Naive thymus-derived CD4-positive, alpha-beta T cell (primary cell): ENCODE data around the gene WFDC1. TPM values are rescaled to one million over a fixed set of nuclear protein-coding genes. Genes with fewer than 3 reads are reported as not detected.

Experiments used
- ATAC-seq: fragments of 150-1000 bp; cut with Tn5 transposase; 2 replicates; pipeline ENCODE4 v1.10.0; 2021; ENCODE audit warnings: mild to moderate bottlenecking, moderate library complexity
- CTCF ChIA-PET: fragments of 350-600 bp; sonication (Branson Sonifier 250); formaldehyde crosslinking; loops from one replicate; lab custom pipeline; 2021; ENCODE audit warnings: antibody characterized with exemption; lab: Charles Lee
- POLR2A ChIA-PET: fragments of 350-600 bp; sonication (Branson Sonifier 250); formaldehyde crosslinking; loops from one replicate; lab custom pipeline; 2021; ENCODE audit warnings: antibody characterized with exemption, inconsistent platforms; lab: Charles Lee
- DNase-seq, 9 donors: peaks; one replicate each; pipeline versions ENCODE4 v3.0.0 to v3.0.0-alpha.2; 2020 to 2022; ENCODE audit warnings: mixed read lengths in 1 of 9
- H3K27ac ChIP-seq: one replicate; pipeline ENCODE4 v1.7.0; 2013; ENCODE audit warnings: mild to moderate bottlenecking, low read depth, low read length, moderate library complexity
- H3K27me3 ChIP-seq, 2 donors: one replicate each; pipeline ENCODE4 v1.7.0; 2013; ENCODE audit warnings: low read length in 2 of 2, mild to moderate bottlenecking in 2 of 2, moderate library complexity in 2 of 2; ENCODE audit not compliant: control insufficient read depth in 2 of 2, insufficient read depth in 2 of 2
- H3K36me3 ChIP-seq, 3 experiments: 1 replicate in 2 of 3; 2 replicates in 1 of 3; pipeline ENCODE4 v1.7.0; 2013; ENCODE audit warnings: low read length in 3 of 3, mild to moderate bottlenecking in 3 of 3, moderate library complexity in 1 of 3; ENCODE audit not compliant: insufficient read depth in 3 of 3, control insufficient read depth in 2 of 3
- H3K4me1 ChIP-seq, 2 donors: one replicate each; pipeline ENCODE4 v1.7.0; 2013; ENCODE audit warnings: low read length in 2 of 2, mild to moderate bottlenecking in 2 of 2, moderate library complexity in 1 of 2; ENCODE audit not compliant: control insufficient read depth in 2 of 2, insufficient read depth in 2 of 2
- H3K4me3 ChIP-seq: 2 replicates; pipeline ENCODE4 v1.7.0; 2013; ENCODE audit warnings: mild to moderate bottlenecking, low read length
- H3K9me3 ChIP-seq, 3 experiments: 1 replicate in 2 of 3; 2 replicates in 1 of 3; pipeline ENCODE4 v1.7.0; 2013; ENCODE audit warnings: low read length in 3 of 3; ENCODE audit not compliant: control insufficient read depth in 2 of 3
- H3K27ac Mint-ChIP-seq, 9 donors: one replicate each; pipeline ENCODE4 v1.8.0; 2020 to 2022; ENCODE audit warnings: mixed read lengths in 9 of 9, mild to moderate bottlenecking in 8 of 9, moderate library complexity in 5 of 9, inconsistent platforms in 2 of 9
- H3K27me3 Mint-ChIP-seq, 5 donors: one replicate each; pipeline ENCODE4 v1.8.0; 2021 to 2022; ENCODE audit warnings: mixed read lengths in 5 of 5, mild to moderate bottlenecking in 1 of 5
- H3K36me3 Mint-ChIP-seq, 5 donors: one replicate each; pipeline ENCODE4 v1.8.0; 2020 to 2022; ENCODE audit warnings: mixed read lengths in 5 of 5, mild to moderate bottlenecking in 3 of 5, inconsistent platforms in 1 of 5
- H3K4me1 Mint-ChIP-seq, 7 donors: one replicate each; pipeline ENCODE4 v1.8.0; 2020 to 2022; ENCODE audit warnings: mixed read lengths in 7 of 7, mild to moderate bottlenecking in 3 of 7, inconsistent platforms in 1 of 7
- H3K4me3 Mint-ChIP-seq, 10 donors: one replicate each; pipeline ENCODE4 v1.8.0; 2020 to 2022; ENCODE audit warnings: mild to moderate bottlenecking in 10 of 10, mixed read lengths in 10 of 10, moderate library complexity in 6 of 10, inconsistent platforms in 2 of 10
- H3K9me3 Mint-ChIP-seq, 11 donors: one replicate each; pipeline ENCODE4 v1.8.0; 2020 to 2022; ENCODE audit warnings: mixed read lengths in 11 of 11, mild to moderate bottlenecking in 4 of 11, inconsistent platforms in 1 of 11, moderate library complexity in 1 of 11
- intact Hi-C, 2 donors: fragments of 100-400 bp; cut with micrococcal nuclease; formaldehyde crosslinking; loops; one replicate each; pipeline ENCODE4 v1.15.1; 2023
- polyA plus RNA-seq, 2 donors: library from polyadenylated mRNA; unstranded; fragments of 300-500 nt; fragmentation: Illumina TruSeq; gene quantifications; one replicate each; pipeline ENCODE4 v1.2.3, GENCODE V29; 2021
- total RNA-seq, 6 experiments: library from RNA in 5 of 6; stranded (reverse) in 5 of 6; gene quantifications; 1 replicate in 5 of 6; 2 replicates in 1 of 6; pipeline ENCODE4 v1.2.3 and lab custom pipeline; 2021 to 2026

Gene WFDC1
- total and polyA plus RNA-seq, 7 experiments from 2014 or later, result not detected

DNA sequence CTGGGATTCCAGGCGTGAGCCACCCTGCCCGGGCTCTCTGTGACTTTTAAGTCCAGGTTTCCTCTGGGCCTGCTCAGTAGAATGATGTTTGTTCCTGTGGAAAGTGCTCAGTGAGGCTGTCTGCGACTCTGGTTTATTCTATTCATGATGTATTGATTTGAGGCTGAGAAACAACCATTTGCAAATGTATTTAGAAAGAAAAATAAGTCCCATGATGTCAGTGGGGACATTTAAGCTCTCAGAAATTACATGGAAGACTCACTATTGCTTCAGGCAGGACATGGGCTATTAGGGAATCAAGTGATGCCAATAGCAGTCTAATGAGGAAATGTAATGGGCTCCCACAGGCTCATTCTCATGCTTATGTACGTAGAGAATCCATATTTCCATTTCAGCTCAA is 32.6 kb upstream of the WFDC1 start:
- Histone ChIP-seq H3K27me3 (no peaks in the 10 kb centered on the region), H3K4me3 (no peak overlapping the region), H3K27ac (no peak overlapping the region), H3K9me3 (no peaks in the 10 kb centered on the region), H3K36me3 (no peaks in the 10 kb centered on the region), H3K4me1 (no peaks in the 10 kb centered on the region)
- ChIA-PET CTCF (no interaction called here), POLR2A (no interaction called here)
- H3K36me3 Mint-ChIP-seq, result peaks cover 0 to 7% (median 0%) of the 10 kb centered on the region in 5 donors
- H3K4me3 Mint-ChIP-seq, result no peak overlapping the region
- intact Hi-C loops, result no loop called here
- no peaks in the 10 kb centered on the region for H3K4me1 Mint-ChIP-seq
- ATAC-seq (no peak), DNase-seq (no peak)
- no peak overlapping the region for H3K27ac Mint-ChIP-seq
- H3K27me3 Mint-ChIP-seq, result peaks cover 6 to 32% (median 15%) of the 10 kb centered on the region in 5 donors
- peaks cover 0 to 13% (median 0%) of the 10 kb centered on the region in 11 donors for H3K9me3 Mint-ChIP-seq

DNA sequence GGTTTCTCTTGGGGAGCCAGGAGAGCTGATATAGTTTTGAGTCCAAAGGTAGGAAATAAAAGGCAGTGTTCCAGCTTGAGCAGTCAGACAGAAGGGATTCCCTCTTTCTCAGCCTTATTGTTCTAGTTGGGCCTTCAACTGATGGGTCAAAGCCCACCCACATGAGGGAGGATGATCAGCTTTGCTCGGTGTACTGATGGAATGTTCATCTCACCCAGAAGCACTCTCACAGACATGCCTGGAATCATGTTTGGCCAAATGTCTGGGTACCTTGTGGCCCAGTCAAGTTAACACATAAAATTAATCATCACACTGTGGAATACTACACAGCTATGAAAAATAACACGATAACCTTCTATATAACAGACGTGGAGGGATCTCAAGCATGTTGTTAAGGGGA is 31.7 kb upstream of the WFDC1 start:
- Mint-ChIP-seq H3K36me3 (peaks cover 0 to 7% (median 0%) of the 10 kb centered on the region in 5 donors), H3K27ac (no peak overlapping the region), H3K4me1 (no peaks in the 10 kb centered on the region), H3K9me3 (peaks cover 0 to 13% (median 0%) of the 10 kb centered on the region in 11 donors), H3K27me3 (peaks cover 6 to 27% (median 10%) of the 10 kb centered on the region in 5 donors), H3K4me3 (no peak overlapping the region)
- intact Hi-C loops, result no loop called here
- no peak for DNase-seq
- no peaks in the 10 kb centered on the region for H3K4me1 ChIP-seq
- ChIA-PET POLR2A (no interaction called here), CTCF (no interaction called here)
- H3K27ac ChIP-seq, result no peak overlapping the region
- H3K4me3 ChIP-seq, result no peak overlapping the region
- H3K36me3 ChIP-seq, result no peaks in the 10 kb centered on the region
- H3K9me3 ChIP-seq, result no peaks in the 10 kb centered on the region
- no peaks in the 10 kb centered on the region for H3K27me3 ChIP-seq
- ATAC-seq, result no peak

DNA sequence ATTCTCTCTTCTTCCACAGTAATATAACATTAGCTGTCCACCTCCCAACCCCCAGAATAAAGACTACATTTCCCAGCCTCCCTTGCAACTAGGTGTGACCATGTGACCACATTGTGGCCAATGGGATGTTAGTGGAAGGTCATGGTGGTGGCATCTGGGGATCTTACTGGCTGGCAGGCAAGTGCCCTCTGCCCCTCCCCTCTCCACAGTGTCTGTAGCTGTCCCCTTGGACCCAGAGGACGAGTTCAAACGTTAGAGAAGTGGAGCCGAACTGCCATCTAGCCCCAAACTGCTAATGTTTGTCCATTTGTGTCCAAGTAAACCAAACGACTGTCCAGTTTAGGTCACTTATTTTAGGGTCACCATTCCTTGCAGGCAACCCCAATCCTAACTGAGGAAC is 28.2 kb upstream of the WFDC1 start:
- H3K4me1 ChIP-seq, result no peaks in the 10 kb centered on the region
- H3K27me3 ChIP-seq, result no peaks in the 10 kb centered on the region
- POLR2A ChIA-PET, result no interaction called here
- intact Hi-C loops, result no loop called here
- no peaks in the 10 kb centered on the region for H3K36me3 ChIP-seq
- H3K27ac ChIP-seq, result no peak overlapping the region
- CTCF ChIA-PET, result no interaction called here
- H3K27me3 Mint-ChIP-seq, result peaks cover 0 to 19% (median 8%) of the 10 kb centered on the region in 5 donors
- no peak overlapping the region for H3K4me3 Mint-ChIP-seq
- H3K4me3 ChIP-seq, result no peak overlapping the region
- no peaks in the 10 kb centered on the region for H3K4me1 Mint-ChIP-seq
- H3K27ac Mint-ChIP-seq, result no peak overlapping the region
- no peaks in the 10 kb centered on the region for H3K9me3 ChIP-seq
- DNase-seq (peak in 3 of 9 donors; percentile 13 to 29 (median 20)), ATAC-seq (peak; percentile 72)
- peaks cover 0 to 4% (median 0%) of the 10 kb centered on the region in 11 donors for H3K9me3 Mint-ChIP-seq
- peaks cover 0 to 7% (median 0%) of the 10 kb centered on the region in 5 donors for H3K36me3 Mint-ChIP-seq

DNA sequence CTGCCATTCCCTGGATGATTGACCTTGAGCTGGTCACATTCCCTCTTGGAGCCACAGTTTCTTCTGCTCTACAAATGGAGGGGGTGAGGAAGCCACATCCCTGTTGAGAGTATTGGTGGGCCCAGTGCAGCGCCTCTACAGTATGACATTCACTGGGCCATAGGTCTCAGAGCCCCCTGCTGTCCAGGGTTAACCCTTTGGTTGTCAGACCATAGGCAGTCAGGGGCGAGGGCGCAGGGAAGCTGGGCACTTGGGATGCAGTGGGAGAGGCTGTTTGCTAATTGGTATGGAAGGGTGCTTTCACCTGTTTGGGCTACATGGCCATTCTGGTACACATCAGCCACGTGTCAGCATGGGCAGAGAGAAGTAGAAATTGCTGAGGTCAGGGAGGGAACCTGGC is 27.3 kb upstream of the WFDC1 start:
- no peaks in the 10 kb centered on the region for H3K4me1 Mint-ChIP-seq
- no peak overlapping the region for H3K4me3 Mint-ChIP-seq

DNA sequence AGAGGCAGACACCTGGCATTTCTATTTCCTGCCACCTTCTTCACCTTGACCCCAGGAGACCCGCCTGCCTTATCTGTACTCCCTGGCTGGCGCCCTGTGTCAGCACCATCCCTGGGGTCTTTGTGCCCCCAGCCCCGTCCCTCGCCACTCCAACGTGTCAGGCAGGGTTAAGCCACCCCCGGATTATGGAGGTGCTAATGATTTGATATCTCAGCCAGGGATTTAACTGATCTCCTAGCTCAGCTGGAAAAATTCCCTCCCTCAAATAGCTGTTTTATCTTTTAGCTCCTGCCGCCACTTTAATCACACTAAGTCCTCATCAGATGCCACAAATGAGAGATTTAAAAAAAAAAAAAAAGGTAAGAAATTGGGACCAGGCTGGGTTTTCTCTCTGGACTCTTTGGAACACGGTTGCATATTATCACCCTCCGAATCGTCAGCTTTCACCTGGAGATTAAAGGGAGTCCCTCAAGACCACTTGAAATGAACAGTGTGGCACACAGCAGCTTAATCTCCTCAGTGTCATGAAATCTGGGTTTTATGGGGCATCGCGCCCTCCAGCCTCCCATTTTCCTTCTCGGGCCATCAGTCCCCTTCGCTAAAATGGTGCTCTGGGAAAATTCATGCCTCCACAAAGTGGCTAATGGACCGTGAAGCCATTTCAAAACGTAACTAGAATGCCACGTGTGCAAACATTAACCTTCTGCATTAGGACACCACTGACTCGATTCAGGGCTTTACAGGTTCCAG is 26.2 kb upstream of the WFDC1 start:
- no peak for DNase-seq
- intact Hi-C loops, result no loop called here
- Mint-ChIP-seq H3K4me3 (no peak overlapping the region), H3K27me3 (peaks cover 0 to 10% (median 7%) of the 10 kb centered on the region in 5 donors), H3K4me1 (no peaks in the 10 kb centered on the region), H3K27ac (no peak overlapping the region), H3K36me3 (no peaks in the 10 kb centered on the region), H3K9me3 (no peaks in the 10 kb centered on the region)
- no peak for ATAC-seq
- Histone ChIP-seq H3K27me3 (no peaks in the 10 kb centered on the region), H3K27ac (no peak overlapping the region), H3K36me3 (no peaks in the 10 kb centered on the region), H3K4me3 (no peak overlapping the region), H3K9me3 (no peaks in the 10 kb centered on the region), H3K4me1 (no peaks in the 10 kb centered on the region)
- ChIA-PET CTCF (interaction anchor here (0.7 to 1.2 kb wide), 2 partner anchors 8 to 31 kb away, joined by 3 to 6 read pairs; no protein-coding TSS in a partner anchor), POLR2A (no interaction called here)

More for the DNA sequence above, 27.3 kb upstream of the WFDC1 start:
- H3K4me3 ChIP-seq, result no peak overlapping the region
- Mint-ChIP-seq H3K36me3 (peaks cover 0 to 4% (median 0%) of the 10 kb centered on the region in 5 donors), H3K27me3 (peaks cover 0 to 11% (median 8%) of the 10 kb centered on the region in 5 donors), H3K9me3 (peaks cover 0 to 1% (median 0%) of the 10 kb centered on the region in 11 donors), H3K27ac (no peak overlapping the region)
- no peak overlapping the region for H3K27ac ChIP-seq
- H3K36me3 ChIP-seq, result no peaks in the 10 kb centered on the region
- H3K9me3 ChIP-seq, result no peaks in the 10 kb centered on the region
- no peaks in the 10 kb centered on the region for H3K4me1 ChIP-seq
- H3K27me3 ChIP-seq, result no peaks in the 10 kb centered on the region
- intact Hi-C loops, result no loop called here
- ChIA-PET CTCF (no interaction called here), POLR2A (no interaction called here)
- ATAC-seq (no peak), DNase-seq (no peak)

DNA sequence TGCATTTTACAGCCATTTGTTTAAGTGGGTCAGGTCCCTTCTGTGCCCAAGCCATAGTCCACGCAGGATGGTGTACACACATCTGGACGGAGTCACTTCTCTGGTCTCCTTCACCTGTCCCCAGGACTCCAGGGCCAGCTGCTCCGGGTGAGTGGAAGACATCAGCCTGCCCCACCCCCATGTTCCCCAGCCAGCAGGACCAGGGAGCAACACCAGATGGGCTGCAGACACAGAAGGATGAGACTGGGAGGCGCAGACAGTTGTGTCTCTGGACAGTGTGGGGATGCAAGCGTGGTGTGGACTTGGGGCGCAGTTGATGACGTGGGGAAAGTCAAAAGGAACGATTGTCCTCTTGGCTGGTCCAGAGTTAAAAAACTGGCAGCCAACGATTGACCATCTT is 24.6 kb upstream of the WFDC1 start:
- Mint-ChIP-seq H3K36me3 (no peaks in the 10 kb centered on the region), H3K27ac (no peak overlapping the region), H3K9me3 (no peaks in the 10 kb centered on the region), H3K4me3 (no peak overlapping the region), H3K4me1 (no peaks in the 10 kb centered on the region), H3K27me3 (peaks cover 0 to 4% (median 1%) of the 10 kb centered on the region in 5 donors)
- DNase-seq (no peak), ATAC-seq (no peak)
- Histone ChIP-seq H3K27me3 (no peaks in the 10 kb centered on the region), H3K36me3 (no peaks in the 10 kb centered on the region), H3K9me3 (no peaks in the 10 kb centered on the region), H3K27ac (no peak overlapping the region), H3K4me3 (no peak overlapping the region), H3K4me1 (no peaks in the 10 kb centered on the region)
- ChIA-PET CTCF (no interaction called here), POLR2A (interaction anchor here (0.6 kb wide), 1 partner anchor 55 kb away, joined by 3 read pairs; no protein-coding TSS in a partner anchor)
- intact Hi-C loops, result no loop called here

DNA sequence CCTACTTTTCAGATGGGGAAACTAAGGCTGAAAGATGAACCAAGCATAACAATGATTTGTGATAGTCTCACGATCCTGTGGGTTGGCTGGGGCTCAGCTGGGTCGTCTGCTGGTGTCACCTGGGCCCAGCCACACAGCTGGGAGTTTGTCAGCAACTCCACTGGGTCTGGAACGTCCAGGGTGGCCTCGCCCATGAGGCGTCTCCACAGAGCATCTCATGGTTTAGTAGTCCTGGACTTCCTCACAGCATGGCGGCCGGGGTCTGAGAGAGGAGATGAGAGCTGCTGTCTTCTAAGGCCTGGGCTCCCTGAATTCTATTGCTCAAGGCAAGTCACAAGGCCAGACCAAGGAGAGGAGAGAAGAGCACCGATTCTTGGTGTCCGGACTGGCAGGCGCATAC is 24.1 kb upstream of the WFDC1 start:
- Mint-ChIP-seq H3K27me3 (peaks cover 0 to 5% (median 0%) of the 10 kb centered on the region in 5 donors), H3K36me3 (no peaks in the 10 kb centered on the region), H3K27ac (no peak overlapping the region), H3K9me3 (no peaks in the 10 kb centered on the region), H3K4me3 (no peak overlapping the region), H3K4me1 (no peaks in the 10 kb centered on the region)
- CTCF ChIA-PET, result no interaction called here
- ATAC-seq (no peak), DNase-seq (no peak)
- Histone ChIP-seq H3K36me3 (no peaks in the 10 kb centered on the region), H3K4me3 (no peak overlapping the region), H3K4me1 (no peaks in the 10 kb centered on the region), H3K9me3 (no peaks in the 10 kb centered on the region), H3K27ac (no peak overlapping the region), H3K27me3 (no peaks in the 10 kb centered on the region)
- intact Hi-C loops, result no loop called here
- POLR2A ChIA-PET, result no interaction called here
